H54 (cell line): ENCODE data around the gene HRH1.
A peak's percentile ranks its signal among the peaks of the same experiment; 100 is the strongest.
"Not testable (repeated sequence)": the region's sequence is repeated elsewhere in the genome, so short reads cannot be mapped to it uniquely, and the experiment has no call there.

Experiments used
- DNase-seq: peaks from one replicate; pipeline ENCODE4 v3.0.0; 2011; ENCODE audit warnings: low spot score, mixed read lengths; ENCODE audit not compliant: insufficient read length
- FAIRE-seq: peaks from 3 replicates; lab custom pipeline; 2011; peaks lifted over from hg19 to GRCh38; lab: Jason Lieb, UNC
- POLR2A ChIP-seq: IDR thresholded peaks from 2 replicates; pipeline ENCODE4 v1.6.1; 2011; ENCODE audit warnings: low read depth, mild to moderate bottlenecking, low read length

HRH1 gene, protein sequence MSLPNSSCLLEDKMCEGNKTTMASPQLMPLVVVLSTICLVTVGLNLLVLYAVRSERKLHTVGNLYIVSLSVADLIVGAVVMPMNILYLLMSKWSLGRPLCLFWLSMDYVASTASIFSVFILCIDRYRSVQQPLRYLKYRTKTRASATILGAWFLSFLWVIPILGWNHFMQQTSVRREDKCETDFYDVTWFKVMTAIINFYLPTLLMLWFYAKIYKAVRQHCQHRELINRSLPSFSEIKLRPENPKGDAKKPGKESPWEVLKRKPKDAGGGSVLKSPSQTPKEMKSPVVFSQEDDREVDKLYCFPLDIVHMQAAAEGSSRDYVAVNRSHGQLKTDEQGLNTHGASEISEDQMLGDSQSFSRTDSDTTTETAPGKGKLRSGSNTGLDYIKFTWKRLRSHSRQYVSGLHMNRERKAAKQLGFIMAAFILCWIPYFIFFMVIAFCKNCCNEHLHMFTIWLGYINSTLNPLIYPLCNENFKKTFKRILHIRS

DNA sequence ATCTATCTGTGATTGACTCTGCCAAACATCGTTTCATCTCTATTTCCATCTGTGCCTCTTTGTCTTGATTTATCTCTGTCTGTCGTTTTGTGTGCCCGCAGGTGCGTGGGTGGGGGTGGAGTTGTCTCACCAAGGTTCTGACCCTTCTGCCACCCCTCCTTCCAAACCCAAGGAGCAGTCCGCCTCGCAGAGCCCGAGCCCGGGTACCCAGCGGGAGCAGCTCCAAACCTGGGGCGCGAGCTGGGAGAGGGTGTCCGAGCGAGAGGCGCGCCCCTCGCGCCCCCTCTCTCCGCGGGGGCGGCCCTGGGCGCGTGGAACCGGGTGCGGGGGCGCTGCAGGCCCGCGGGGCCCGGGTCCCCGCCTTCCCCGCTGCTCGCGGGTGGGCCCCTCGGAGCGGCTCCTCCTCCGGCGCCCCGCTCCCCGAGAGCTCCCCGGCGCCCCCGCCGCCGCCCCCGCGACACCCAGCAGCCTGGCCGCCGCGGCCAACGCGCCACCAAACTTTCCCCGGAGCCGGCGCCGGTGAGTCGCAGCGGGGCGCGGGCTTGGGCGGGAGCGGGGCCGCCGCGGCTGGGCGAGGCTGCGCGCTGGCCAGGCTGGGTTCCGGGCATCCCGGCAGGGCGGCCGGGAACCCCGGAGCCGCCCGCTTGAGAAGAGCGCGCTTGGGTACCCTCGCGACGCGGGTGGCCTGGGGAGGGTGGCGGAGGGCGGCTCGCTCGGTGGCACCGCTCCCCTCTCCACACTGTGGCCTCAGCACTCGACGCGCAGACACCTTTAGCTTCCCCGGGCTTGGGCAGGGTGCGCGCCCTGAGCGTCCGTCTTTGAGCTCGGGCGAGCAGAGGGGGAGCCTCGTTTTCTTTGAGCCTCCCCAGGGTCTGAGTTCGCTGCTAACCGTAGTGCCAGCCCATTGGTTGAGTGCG, at the start of gene HRH1:
Gene HRH1, plus strand, starts transcription at position 458 of the 917 bp plus-strand sequence. CDS start 104,545 bp downstream, outside the sequence.
- no peak for FAIRE-seq
- peak; percentile 59 for TF ChIP-seq POLR2A
- DNase-seq: no peak

DNA sequence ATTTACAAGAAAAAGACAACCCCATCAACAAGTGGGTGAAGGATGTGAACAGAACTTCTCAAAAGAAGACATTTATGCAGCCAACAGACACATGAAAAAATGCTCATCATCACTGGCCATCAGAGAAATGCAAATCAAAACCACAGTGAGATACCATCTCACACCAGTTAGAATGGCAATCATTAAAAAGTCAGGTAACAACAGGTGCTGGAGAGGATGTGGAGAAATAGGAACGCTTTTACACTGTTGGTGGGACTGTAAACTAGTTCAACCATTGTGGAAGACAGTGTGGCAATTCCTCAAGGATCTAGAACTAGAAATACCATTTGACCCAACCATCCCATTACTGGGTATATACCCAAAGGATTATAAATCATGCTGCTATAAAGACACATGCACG, 41.0 kb upstream of the HRH1 start:
- DNase-seq, FAIRE-seq: not testable (repeated sequence)

DNA sequence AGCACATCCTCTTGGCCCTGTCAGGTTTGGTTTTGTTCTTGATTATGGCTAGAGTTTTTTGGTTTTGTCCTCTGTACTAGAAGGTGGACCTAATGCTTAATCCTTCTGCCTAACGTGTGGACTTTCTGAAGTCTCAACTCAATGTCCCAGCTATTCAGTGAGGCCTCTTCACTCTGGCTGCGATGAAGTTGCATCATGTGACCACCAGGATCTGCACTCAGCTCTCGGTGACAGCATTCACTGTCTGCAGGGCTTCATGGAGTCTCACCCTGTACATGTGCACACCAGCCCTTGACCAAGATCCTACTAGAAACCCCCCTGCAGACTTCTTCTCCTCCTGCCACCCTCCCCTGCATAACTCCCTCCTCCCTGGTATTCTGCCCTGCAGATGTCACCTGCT, 38.7 kb upstream of the HRH1 start:
- no peak for TF ChIP-seq POLR2A
- FAIRE-seq (no peak), DNase-seq (no peak)

DNA sequence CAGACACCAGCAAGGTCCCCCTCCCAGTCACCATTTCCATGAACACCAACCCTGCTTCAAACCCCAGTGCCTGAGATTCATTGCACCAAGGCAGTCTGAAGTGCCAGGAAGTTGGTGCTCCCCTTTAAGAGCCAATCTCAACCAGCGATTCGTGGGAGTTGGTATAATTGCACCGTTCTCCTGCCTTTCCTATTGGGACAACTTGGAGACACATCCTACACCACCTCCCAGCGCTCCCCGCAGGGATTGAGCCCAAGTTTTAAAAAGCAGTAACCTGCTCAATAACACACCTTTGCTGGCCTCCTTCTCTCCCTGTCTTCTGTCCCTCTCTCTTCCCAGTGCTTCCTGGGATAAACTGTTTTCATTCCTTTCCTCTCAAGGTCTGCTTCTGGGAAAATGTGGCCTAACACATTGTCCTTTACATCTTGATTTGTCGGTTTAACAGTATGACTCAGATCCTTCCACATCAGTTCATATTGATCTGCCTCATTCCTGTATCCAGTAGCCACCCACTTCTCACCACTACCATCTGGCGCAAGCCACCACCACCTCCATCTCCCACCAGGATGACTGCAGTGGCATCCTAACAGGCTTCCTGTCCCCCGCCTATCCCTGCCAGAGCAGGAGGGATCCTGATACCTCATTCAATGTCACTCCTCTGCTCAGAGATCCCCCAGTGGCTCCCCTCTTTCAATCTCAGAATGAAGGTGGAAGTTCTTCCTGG, 37.8 kb upstream of the HRH1 start:
- no peak for DNase-seq
- no peak for FAIRE-seq
- TF ChIP-seq POLR2A: no peak

DNA sequence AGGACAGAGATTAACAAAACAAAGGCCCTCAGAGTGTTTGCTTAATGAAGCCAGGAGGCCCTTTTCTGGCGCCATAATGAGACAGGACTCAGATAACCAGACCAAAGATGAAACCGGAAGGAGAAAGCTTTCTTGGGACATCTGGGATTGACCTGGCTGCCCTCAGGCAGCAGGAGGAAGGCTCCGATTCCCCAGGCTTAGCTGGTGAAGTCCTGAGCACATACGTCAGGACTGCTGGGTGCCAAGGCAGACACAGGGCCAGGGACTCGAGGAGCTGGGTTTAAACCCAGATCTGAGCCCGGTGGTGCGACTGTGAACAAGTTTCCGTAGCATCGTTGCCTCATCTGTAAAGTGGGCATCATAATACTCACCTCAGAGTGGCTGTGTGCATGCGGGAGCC, 36.7 kb upstream of the HRH1 start:
- no peak for DNase-seq
- TF ChIP-seq POLR2A: no peak
- no peak for FAIRE-seq

DNA sequence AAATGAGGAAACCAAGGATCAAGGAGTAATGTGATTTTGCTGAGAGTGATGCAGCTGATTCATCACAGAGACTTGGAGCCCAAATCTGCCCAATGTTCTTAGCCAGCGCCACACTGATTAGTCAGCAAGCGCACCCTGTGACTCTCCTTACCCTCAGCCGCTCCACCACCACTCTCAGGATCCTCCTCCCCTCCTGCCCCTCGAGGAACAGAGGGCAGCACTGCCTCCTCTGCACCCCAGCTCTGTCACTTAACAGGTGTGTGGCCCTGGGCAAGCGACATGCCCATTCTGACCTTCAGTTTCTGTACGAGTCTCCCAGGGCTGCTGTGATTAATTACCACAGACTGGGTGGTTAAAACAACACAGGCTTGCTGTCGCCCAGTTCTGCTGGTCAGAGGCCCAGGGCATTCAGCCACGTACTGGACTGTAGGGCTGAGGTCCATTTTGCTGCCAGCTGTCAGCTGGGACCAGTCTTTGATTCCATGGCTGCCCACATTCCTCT, 36.1 kb upstream of the HRH1 start:
- DNase-seq (peak; percentile 58), FAIRE-seq (peak; percentile 77)
- no peak for TF ChIP-seq POLR2A

DNA sequence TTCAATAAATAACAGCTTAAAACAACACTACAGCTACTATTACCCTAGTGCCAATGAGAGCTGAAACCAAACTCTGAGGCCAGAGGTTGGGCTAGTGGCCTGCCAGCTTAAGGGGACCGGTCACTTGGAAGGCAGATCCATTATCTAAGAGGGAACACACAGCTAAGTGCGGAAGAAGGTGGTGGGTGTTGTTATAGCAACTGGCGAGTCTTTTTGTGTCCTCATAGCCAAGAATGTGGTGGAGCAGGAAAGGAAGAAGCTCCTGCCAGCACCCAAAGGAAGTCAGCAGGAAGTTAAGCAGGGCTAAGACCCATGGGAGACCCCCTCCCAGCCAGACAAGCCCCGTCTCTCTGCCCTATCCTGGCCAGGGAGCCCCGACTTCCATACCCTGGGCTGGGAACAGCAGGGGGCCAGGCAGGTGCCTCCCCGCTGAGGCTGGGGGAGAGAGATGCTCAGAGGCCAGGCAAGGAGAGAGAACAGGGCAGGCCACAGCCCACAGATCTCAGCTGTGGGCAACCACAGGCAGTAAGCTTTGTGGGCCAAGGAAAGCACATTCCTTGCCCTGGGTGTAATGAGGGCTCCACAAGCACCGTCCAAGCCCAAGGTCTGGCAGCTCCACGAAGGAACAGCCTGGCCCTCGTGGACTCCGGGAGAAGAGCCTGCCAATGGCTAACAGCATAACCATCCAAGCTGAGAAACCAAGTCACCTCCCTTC, 34.0 kb upstream of the HRH1 start:
- DNase-seq (no peak), FAIRE-seq (no peak)
- no peak for TF ChIP-seq POLR2A

DNA sequence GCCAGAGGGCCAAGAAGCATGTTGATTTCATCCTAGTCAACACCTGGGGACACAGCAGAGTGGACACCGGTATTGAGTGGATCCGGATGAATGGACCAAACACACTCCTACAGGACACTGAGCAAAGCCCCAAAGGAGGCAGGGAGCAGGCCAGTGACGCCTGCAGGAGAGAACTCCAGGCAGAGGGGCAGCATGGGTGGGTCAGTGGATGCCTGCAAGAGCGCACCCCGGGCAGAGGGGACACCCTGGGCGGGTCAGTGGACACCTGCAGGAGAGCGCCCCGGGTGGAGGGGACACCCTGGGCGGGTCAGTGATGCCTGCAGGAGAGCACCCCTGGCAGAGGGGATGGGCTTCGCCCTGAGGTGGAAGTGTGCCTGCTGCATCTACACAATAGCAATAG, 27.6 kb upstream of the HRH1 start:
- FAIRE-seq: no peak
- TF ChIP-seq POLR2A: no peak
- no peak for DNase-seq

DNA sequence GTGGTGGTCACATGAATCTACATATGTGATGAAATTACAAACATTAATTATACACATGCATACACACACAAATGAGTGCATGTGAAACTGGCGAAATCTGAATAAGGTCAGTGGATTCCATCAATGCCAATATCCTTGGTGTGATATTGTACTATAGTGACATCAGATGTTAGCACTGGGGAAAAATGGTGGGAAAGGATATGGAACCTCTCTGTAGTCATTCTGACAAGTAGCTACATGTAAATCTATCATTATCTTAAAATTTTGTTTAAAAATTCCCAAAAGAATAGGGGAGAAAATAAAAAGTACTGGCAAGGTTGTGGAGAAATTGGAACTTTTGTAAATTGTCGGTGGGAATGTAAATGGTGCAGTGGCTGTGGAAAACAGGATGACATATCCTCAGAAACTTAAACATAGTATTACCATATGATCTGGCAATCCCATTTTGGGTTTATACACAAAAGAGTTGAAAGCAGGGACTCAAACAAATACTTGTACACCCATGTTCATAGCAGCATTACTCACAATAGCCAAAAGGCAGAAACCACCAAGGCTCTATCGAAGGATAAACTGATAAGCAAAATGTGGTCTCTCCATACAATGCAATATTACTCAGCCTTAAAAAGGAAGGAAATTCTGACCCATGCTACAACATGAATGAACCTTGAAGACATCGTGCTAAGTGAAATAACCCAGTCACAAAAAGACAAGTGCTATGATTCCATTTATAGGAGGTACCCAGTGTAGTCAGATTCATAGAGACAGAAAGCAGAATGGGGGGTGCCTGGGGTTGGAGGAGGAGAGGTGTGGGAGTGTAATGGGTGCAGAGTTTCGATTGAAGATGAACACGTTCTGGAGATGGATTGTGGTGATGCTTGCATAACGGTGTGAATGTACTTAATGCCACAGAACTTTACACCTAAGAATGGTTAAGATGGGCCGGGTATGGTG, 25.3 kb upstream of the HRH1 start:
- FAIRE-seq (no peak), DNase-seq (no peak)
- TF ChIP-seq POLR2A: no peak

DNA sequence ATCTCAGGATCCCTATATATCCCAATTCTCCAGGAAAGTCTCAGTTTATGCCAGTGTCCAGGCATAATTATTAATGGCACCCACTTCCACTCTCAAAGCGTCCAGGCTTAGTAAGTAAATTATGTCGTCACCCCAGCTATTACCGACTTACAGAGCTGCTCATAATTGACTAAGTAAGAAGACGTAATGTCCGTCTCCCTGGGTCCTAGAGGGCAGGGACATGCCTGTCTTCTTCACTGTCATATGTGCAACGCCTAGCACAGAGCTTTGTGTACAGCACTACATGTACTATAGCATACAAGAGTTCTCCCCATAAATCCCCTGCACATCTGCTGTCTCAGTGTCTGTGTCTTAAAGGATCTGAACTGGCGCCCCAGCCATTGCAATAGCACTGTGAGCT, 23.9 kb upstream of the HRH1 start:
- TF ChIP-seq POLR2A: no peak
- DNase-seq (no peak), FAIRE-seq (no peak)

DNA sequence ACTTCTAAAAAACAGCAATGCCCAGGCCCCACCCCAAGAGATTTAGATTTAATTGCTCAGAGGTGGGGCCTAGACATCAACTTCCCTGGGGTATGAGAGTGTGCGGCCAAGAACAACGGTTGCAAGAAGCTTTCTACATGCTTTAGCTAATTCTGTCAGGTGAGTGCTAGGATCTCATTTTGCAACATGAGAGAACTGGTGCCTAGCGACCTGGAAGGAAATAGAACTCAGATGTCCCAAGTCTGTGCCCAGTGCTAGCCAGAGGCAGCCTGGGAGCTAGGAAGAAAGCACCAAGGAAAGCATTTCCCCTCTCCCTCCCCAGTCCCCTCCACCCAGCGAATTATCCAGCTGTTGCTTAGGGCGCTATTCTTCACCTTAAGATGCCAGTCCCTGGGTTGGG, 22.9 kb upstream of the HRH1 start:
- TF ChIP-seq POLR2A: no peak

DNA sequence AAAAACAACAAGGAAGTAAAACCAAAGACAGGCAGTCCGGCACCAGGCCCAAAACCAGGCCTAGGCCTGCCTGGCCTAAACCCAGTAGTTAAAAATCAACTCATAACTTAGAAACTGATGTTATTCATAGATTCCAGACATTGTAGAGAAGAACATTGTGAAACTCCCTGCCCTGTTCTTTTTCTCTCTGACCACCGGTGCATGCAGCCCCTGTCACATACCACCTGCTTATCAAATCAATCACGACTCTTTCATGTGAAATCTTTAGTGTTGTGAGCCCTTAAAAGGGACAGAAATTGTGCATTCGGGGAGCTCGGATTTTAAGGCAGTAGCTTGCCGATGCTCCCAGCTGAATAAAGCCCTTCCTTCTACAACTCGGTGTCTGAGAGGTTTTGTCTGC, 22.4 kb upstream of the HRH1 start:
- not testable (repeated sequence) for DNase-seq, FAIRE-seq

More for the DNA sequence above, 22.9 kb upstream of the HRH1 start:
- no peak for FAIRE-seq
- no peak for DNase-seq
